Transverse colon (tissue), 4 donors: Measurements from ENCODE around the gene LAMA2. TPM values are rescaled to one million over a fixed set of nuclear protein-coding genes. Genes with fewer than 3 reads are reported as not detected.

Experiments used
- DNase-seq: peaks from one replicate; pipeline ENCODE4 v3.0.0-alpha.2; 2019
- H3K27ac ChIP-seq, 4 donors: fragments of 200-600 bp; sonication (generic); 2 replicates each; pipeline ENCODE4 v1.5.1; 2016 to 2018; ENCODE audit warnings: inconsistent platforms in 4 of 4
- H3K27me3 ChIP-seq: fragments of 200-600 bp; sonication (generic); 2 replicates; pipeline ENCODE4 v1.5.1; 2017; ENCODE audit warnings: inconsistent platforms
- H3K36me3 ChIP-seq, 4 donors: fragments of 200-600 bp; sonication (generic); 2 replicates each; pipeline ENCODE4 v1.5.1; 2017 to 2019; ENCODE audit warnings: inconsistent platforms in 4 of 4
- H3K4me1 ChIP-seq, 4 donors: fragments of 200-600 bp; sonication (generic); 2 replicates each; pipeline ENCODE4 v1.5.1; 2017 to 2020; ENCODE audit warnings: inconsistent platforms in 4 of 4
- H3K4me3 ChIP-seq, 4 donors: fragments of 200-600 bp; sonication (generic); 1 replicate in 1 of 4; 2 replicates in 3 of 4; pipeline versions ENCODE4 v1.5.1 to v1.6.1; 2017 to 2019; ENCODE audit warnings: inconsistent platforms in 4 of 4
- H3K9me3 ChIP-seq, 2 donors: fragments of 200-600 bp; sonication (generic); 2 replicates each; pipeline ENCODE4 v1.5.1; 2017 to 2019; ENCODE audit warnings: inconsistent platforms in 2 of 2
- CTCF ChIP-seq, 5 experiments: fragments of 200-600 bp in 3 of 5; fragments of 450-650 bp in 2 of 5; sonication (generic) in 3 of 5; IDR thresholded peaks; 1 replicate in 2 of 5; 2 replicates in 3 of 5; pipeline ENCODE4 v1.5.1; 2016 to 2017; ENCODE audit warnings: antibody characterized with exemption in 5 of 5, inconsistent platforms in 3 of 5, mild to moderate bottlenecking in 2 of 5, moderate library complexity in 1 of 5
- EP300 ChIP-seq: sonication (generic); formaldehyde crosslinking; IDR thresholded peaks from one replicate; pipeline ENCODE4 v1.6.1; 2017; ENCODE audit warnings: antibody characterized with exemption, low read depth
- POLR2A ChIP-seq: fragments of 450-650 bp; IDR thresholded peaks from one replicate; pipeline ENCODE4 v1.6.1; 2016; ENCODE audit warnings: antibody characterized with exemption, mild to moderate bottlenecking, moderate library complexity
- POLR2AphosphoS5 ChIP-seq, 3 donors: sonication (generic); formaldehyde crosslinking; IDR thresholded peaks; one replicate each; pipeline ENCODE4 v1.6.1; 2016; ENCODE audit warnings: antibody characterized with exemption in 3 of 3
- WGBS, 2 donors: methylation state at CpG; one replicate each; pipeline ENCODE4 v1.1.5; 2018; ENCODE audit warnings: low coverage in 1 of 2; 5-methylcytosine and 5-hydroxymethylcytosine counted together
- in situ Hi-C, 4 donors: fragments of 200-750 bp; cut with MboI; loops; one replicate each; pipeline versions ENCODE4 v1.15.0 to v1.15.1; 2017; ENCODE audit warnings: low sequenced_read_pairs in 3 of 4, low pct_ligation_motif_present in 1 of 4, low pct_unique_long_range_greater_than_20kb in 1 of 4
- intact Hi-C: fragments of 100-400 bp; cut with DNase I; formaldehyde crosslinking; loops from one replicate; pipeline ENCODE4 v1.15.1; 2023; ENCODE audit warnings: low total_unique reads
- total RNA-seq, 4 donors: library from RNA; depleted of rRNA; stranded (reverse); fragments of >200 nt; gene quantifications; one replicate each; pipeline ENCODE4 v1.1.0, GENCODE V29; 2016

The LAMA2 gene
- total RNA-seq, 4 donors from 2014 or later = 12.3 to 43.0 (median 32.1) TPM

DNA sequence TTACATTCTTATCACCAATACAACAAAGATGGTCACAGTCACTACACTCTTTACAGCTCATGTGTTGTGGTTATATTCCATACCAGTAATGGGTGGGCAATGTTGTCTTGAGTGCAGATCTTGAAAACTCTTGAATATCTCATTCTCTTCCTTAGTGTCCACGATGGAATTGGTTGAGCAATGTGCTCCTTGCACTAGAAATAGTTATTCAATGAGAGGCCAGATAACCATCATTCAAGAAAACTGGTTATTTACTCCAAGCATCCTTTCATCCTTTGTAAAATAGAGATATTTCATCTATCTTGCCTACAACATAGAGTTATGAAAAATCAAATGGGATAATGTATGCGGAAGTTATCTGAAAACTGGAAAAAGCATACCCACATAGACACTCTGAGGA lies 611.2 kb downstream of the LAMA2 start:
- DNase-seq = no peak
- Histone ChIP-seq H3K4me3 (no peak overlapping the region), H3K4me1 (peaks cover 0 to 15% (median 4%) of the 10 kb centered on the region in 4 donors), H3K9me3 (no peaks in the 10 kb centered on the region), H3K36me3 (no peaks in the 10 kb centered on the region), H3K27ac (no peak overlapping the region), H3K27me3 (no peaks in the 10 kb centered on the region)
- no peak for TF ChIP-seq POLR2A
- TF ChIP-seq POLR2AphosphoS5 (IDR thresholded peaks at IDR 0.05) = no peak
- no peak for TF ChIP-seq EP300
- TF ChIP-seq CTCF (IDR thresholded peaks at IDR 0.05) = no peak
- intact Hi-C loops = no loop called here
- in situ Hi-C loops = loop anchor here in 2 of 4 donors (25.0 kb wide), 1 partner anchor 243 kb away; no protein-coding TSS in a partner anchor
- 89 to 96% methylated on average over 2 of the region's 2 CpGs for WGBS, 2 donors

DNA sequence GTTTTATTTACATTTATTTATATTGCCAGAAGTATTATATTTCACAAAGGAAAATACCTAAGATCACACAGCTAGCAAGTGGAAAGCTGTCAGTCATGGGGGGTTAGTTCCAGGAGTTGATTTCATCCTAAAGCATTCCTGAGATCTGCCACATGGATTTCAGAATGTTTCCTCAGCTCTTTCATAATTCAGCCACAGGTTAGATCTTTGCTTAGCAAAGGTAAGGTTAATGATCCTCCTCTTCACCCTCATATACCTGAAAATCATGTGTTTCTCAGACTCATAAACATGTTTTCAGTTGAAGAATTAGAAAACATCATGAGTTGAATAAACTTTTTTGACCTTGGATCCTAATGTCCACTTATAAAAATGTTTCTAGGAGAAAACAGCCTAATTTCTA lies 611.6 kb downstream of the LAMA2 start:
- TF ChIP-seq CTCF (IDR thresholded peaks at IDR 0.05) = no peak
- TF ChIP-seq EP300 = no peak
- TF ChIP-seq POLR2AphosphoS5 (IDR thresholded peaks at IDR 0.05) = no peak
- no peak for TF ChIP-seq POLR2A
- Histone ChIP-seq H3K36me3 (no peaks in the 10 kb centered on the region), H3K27me3 (no peaks in the 10 kb centered on the region), H3K27ac (no peak overlapping the region), H3K4me1 (peaks cover 0 to 20% (median 4%) of the 10 kb centered on the region in 4 donors), H3K4me3 (no peak overlapping the region), H3K9me3 (no peaks in the 10 kb centered on the region)
- intact Hi-C loops (no loop called here), in situ Hi-C loops (loop anchor here in 2 of 4 donors (25.0 kb wide), 1 partner anchor 243 kb away; no protein-coding TSS in a partner anchor)
- no peak for DNase-seq

GRCh38 chr6:129495652-129496051 lies 612.7 kb downstream of the LAMA2 start:
- WGBS, 2 donors = 80 to 93% methylated on average over 2 of the region's 2 CpGs
- peaks cover 0 to 15% (median 1%) of the 10 kb centered on the region in 4 donors for H3K4me1 ChIP-seq
- H3K27me3 ChIP-seq = no peaks in the 10 kb centered on the region
- intact Hi-C loops = no loop called here
- H3K9me3 ChIP-seq = no peaks in the 10 kb centered on the region
- no peak overlapping the region for H3K4me3 ChIP-seq
- in situ Hi-C loops = loop anchor here in 2 of 4 donors (25.0 kb wide), 1 partner anchor 242 kb away; no protein-coding TSS in a partner anchor
- DNase-seq = no peak
- no peaks in the 10 kb centered on the region for H3K36me3 ChIP-seq
- TF ChIP-seq POLR2AphosphoS5 (IDR thresholded peaks at IDR 0.05) (no peak), CTCF (IDR thresholded peaks at IDR 0.05) (no peak), EP300 (no peak), POLR2A (no peak)
- no peak overlapping the region for H3K27ac ChIP-seq

- 79 to 85% methylated on average over 6 of the region's 6 CpGs for WGBS, 2 donors
Observed at GRCh38 chr6:129497481-129498441, 614.8 kb downstream of the LAMA2 start.

More at GRCh38 chr6:129497481-129498441, 614.8 kb downstream of the LAMA2 start:
- in situ Hi-C loops = loop anchor here in 2 of 4 donors (25.0 kb wide), 1 partner anchor 240 kb away; no protein-coding TSS in a partner anchor
- no peaks in the 10 kb centered on the region for H3K27me3 ChIP-seq
- intact Hi-C loops = no loop called here
- H3K36me3 ChIP-seq = no peaks in the 10 kb centered on the region
- peaks cover 0 to 9% (median 1%) of the 10 kb centered on the region in 4 donors for H3K4me1 ChIP-seq
- H3K27ac ChIP-seq = no peak overlapping the region
- no peak for DNase-seq
- no peak overlapping the region for H3K4me3 ChIP-seq
- TF ChIP-seq EP300 (no peak), CTCF (IDR thresholded peaks at IDR 0.05) (no peak), POLR2AphosphoS5 (IDR thresholded peaks at IDR 0.05) (no peak), POLR2A (no peak)
- no peaks in the 10 kb centered on the region for H3K9me3 ChIP-seq
